Progenitor cell of endocrine pancreas (in vitro differentiated cells): ENCODE measurements around the gene LPGAT1. TPM values are rescaled to one million over a fixed set of nuclear protein-coding genes. Genes with fewer than 3 reads are reported as not detected.
"Not testable (repeated sequence)": the region's sequence is repeated elsewhere in the genome, so short reads cannot be mapped to it uniquely, and the experiment has no call there.

Experiments
- DNase-seq: peaks from one replicate; pipeline ENCODE4 v3.0.0; 2021; ENCODE audit warnings: low spot score; ENCODE audit not compliant: unreplicated experiment
- H3K27ac Mint-ChIP-seq: 2 replicates; pipeline ENCODE4 v1.8.0; 2021; ENCODE audit warnings: mild to moderate bottlenecking, moderate library complexity, mixed read lengths
- H3K27me3 Mint-ChIP-seq: 2 replicates; pipeline ENCODE4 v1.8.0; 2021; ENCODE audit warnings: mixed read lengths
- H3K36me3 Mint-ChIP-seq: 2 replicates; pipeline ENCODE4 v1.8.0; 2022; ENCODE audit warnings: mixed read lengths; ENCODE audit not compliant: insufficient read depth
- H3K4me1 Mint-ChIP-seq: 2 replicates; pipeline ENCODE4 v1.8.0; 2021; ENCODE audit warnings: low read depth, mixed read lengths
- H3K4me3 Mint-ChIP-seq: 2 replicates; pipeline ENCODE4 v1.8.0; 2021; ENCODE audit warnings: low read depth, mild to moderate bottlenecking, moderate library complexity, mixed read lengths
- H3K9me3 Mint-ChIP-seq: 2 replicates; pipeline ENCODE4 v1.8.0; 2021; ENCODE audit warnings: low read depth, mixed read lengths
- total RNA-seq: library from RNA; stranded (reverse); gene quantifications from 2 replicates; pipeline ENCODE4 v1.2.1, GENCODE V29; 2021
- TF ChIP-seq, protein P1 (sequence below): fragments of 200-600 bp; sonication (generic); IDR thresholded peaks from one replicate; pipeline ENCODE4 v1.5.0; 2021; ENCODE audit warnings: antibody characterized with exemption, mild to moderate bottlenecking; ENCODE audit not compliant: unreplicated experiment

LPGAT1 gene
- total RNA-seq, 1 donor from 2014 or later, result 59.5 TPM

DNA sequence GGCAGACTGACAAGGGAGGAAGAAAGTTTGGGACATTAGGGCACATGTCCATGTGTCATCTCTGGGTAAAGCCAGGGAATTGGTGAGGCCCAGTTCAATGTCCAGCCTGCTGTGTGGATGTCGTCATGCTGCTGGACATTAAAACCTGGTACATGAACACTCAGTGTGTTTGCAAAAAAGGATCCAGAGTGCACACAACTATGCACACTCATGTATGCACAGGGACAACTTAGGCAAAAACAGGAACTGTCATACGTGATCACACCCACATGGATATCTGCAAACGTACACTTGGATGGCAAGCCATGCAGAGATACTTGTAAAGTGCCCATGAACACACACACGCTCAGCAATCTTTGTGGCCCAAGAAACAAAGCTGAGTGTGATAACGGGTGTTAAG, 107.3 kb downstream of the LPGAT1 start:
- TF ChIP-seq, protein P1, sequence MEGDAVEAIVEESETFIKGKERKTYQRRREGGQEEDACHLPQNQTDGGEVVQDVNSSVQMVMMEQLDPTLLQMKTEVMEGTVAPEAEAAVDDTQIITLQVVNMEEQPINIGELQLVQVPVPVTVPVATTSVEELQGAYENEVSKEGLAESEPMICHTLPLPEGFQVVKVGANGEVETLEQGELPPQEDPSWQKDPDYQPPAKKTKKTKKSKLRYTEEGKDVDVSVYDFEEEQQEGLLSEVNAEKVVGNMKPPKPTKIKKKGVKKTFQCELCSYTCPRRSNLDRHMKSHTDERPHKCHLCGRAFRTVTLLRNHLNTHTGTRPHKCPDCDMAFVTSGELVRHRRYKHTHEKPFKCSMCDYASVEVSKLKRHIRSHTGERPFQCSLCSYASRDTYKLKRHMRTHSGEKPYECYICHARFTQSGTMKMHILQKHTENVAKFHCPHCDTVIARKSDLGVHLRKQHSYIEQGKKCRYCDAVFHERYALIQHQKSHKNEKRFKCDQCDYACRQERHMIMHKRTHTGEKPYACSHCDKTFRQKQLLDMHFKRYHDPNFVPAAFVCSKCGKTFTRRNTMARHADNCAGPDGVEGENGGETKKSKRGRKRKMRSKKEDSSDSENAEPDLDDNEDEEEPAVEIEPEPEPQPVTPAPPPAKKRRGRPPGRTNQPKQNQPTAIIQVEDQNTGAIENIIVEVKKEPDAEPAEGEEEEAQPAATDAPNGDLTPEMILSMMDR, result no peak
- Mint-ChIP-seq H3K27ac (no peak overlapping the region), H3K27me3 (peaks cover 25% of the 10 kb centered on the region), H3K4me3 (no peak overlapping the region), H3K4me1 (peaks cover 22% of the 10 kb centered on the region), H3K36me3 (no peaks in the 10 kb centered on the region), H3K9me3 (no peaks in the 10 kb centered on the region)
- DNase-seq, result no peak

DNA sequence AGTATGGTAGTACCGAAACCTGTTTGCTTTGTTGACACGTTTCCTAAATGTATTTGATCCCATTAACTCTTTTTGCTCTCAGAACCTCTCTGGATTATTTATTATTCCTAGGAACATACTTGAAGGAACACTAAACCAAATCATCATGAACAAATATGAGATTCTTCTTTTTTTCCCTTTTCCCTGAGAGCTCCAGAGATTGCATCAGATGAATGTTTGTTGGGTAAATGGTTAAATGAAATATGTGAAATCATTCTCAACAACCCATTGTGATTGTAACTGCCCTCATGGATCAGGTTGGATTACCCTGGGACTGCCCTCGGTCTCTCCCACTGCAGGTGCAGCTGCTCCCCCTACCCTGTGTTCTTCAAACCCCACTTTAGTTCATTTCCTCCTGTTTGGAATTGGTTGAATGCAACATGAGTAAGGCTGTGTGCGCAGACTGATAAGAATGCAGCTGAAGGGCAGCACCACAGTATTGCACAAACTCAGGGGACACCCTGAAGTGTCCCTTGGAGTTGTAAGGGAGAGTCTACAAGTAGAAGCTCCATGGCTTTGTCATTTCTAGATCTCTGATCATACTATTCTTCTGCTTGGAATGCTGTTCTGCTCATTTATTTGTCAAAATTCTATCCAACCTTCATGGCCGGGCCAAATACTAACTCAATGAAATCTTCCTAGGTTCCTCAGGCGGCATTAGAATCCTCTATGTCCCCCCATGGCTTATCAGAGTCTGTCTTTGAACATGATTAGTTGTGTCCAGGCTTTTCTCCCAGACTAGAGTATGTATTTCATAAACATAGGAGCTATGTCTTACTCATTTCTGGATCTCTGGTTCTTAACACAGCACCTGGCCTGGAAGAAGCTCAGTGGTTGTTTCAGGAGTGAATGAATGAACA, 108.0 kb downstream of the LPGAT1 start:
- H3K4me1 Mint-ChIP-seq, result peaks cover 22% of the 10 kb centered on the region
- TF ChIP-seq, protein P1, result no peak
- no peaks in the 10 kb centered on the region for H3K36me3 Mint-ChIP-seq
- no peak overlapping the region for H3K4me3 Mint-ChIP-seq
- H3K9me3 Mint-ChIP-seq, result no peaks in the 10 kb centered on the region
- no peak for DNase-seq
- H3K27ac Mint-ChIP-seq, result no peak overlapping the region
- H3K27me3 Mint-ChIP-seq, result peaks cover 22% of the 10 kb centered on the region

DNA sequence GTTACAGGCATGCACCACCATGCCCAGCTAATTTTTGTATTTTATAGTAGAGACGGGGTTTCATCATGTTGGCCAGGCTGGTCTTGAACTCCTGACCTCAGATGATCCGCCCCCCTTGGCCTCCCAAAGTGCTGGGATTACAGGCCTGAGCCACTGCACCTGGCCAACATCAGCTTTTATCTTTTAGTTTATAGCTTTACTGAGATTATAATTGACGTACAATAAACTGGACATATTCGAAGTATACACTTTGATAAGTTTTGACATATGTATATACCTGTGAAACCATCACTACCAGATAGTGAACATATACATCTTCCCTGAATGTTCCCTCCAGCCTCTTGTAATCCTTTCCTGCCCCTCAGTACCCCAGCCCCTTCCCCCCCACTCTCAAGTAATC, 114.0 kb downstream of the LPGAT1 start:
- not testable (repeated sequence) for H3K9me3 Mint-ChIP-seq, H3K36me3 Mint-ChIP-seq, H3K4me3 Mint-ChIP-seq, H3K4me1 Mint-ChIP-seq, DNase-seq, H3K27ac Mint-ChIP-seq, H3K27me3 Mint-ChIP-seq

DNA sequence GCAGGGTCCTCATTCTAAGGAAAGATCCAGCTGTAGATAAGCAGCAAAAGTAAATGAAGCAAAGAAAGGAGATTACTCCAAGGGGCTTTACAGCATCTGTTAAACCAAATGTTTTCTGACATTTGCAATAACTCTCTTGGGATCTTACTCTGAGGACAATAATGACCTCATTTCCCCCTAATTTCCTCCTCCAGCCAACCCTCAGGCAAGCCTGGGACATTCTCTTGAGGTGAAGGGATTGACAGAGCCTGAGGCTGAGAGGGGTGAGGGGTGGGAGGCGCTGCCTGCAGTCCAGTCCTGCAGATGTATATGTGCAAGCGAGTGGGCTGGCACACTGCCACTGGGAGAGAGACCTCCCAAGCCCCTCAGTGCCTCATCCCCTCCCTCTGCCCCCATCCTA, 114.6 kb downstream of the LPGAT1 start:
- H3K36me3 Mint-ChIP-seq, result no peaks in the 10 kb centered on the region
- no peak overlapping the region for H3K4me3 Mint-ChIP-seq
- no peaks in the 10 kb centered on the region for H3K9me3 Mint-ChIP-seq
- DNase-seq, result no peak
- TF ChIP-seq, protein P1, result no peak
- no peaks in the 10 kb centered on the region for H3K4me1 Mint-ChIP-seq
- H3K27me3 Mint-ChIP-seq, result no peaks in the 10 kb centered on the region
- no peak overlapping the region for H3K27ac Mint-ChIP-seq

DNA sequence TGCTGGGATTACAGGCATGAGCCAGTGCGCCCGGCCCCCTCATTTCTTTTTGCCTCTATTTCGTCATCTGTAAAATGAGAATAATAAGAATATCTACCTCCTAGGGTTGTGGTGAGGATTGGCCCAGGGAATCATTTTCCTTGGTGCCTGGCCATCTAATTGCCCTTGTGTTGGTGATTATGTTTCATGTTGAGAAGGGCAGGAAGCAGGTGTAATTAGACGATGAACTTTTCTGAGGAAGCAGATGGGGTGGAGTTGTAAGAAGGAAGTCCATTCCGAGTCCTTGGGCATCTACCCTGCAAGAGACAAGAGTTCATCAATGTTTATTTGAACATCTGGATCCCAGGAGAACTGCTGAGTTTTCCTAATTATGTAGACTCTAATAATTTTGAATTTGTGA, 116.4 kb downstream of the LPGAT1 start:
- no peak overlapping the region for H3K27ac Mint-ChIP-seq
- no peaks in the 10 kb centered on the region for H3K36me3 Mint-ChIP-seq
- H3K4me1 Mint-ChIP-seq, result no peaks in the 10 kb centered on the region
- no peak for DNase-seq
- H3K27me3 Mint-ChIP-seq, result no peaks in the 10 kb centered on the region
- TF ChIP-seq, protein P1, result no peak
- H3K4me3 Mint-ChIP-seq, result no peak overlapping the region
- H3K9me3 Mint-ChIP-seq, result no peaks in the 10 kb centered on the region

DNA sequence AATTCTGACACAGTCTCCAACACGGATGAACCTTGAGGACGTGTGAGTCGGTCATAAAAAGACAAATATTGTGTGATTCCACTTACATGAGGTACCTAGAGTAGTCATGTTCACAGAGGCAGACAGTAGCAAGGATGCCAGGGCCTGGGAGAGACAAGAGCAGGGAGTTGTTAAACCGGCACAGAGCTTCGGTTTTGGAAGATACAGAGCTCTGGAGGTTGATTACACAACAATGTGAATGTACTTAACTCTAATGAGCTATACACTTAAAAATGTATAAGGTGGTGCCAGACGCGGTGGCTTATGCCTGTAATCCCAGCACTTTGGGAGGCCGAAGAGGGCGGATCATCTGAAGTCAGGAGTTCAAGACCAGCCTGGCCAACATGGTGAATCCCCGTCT, 117.3 kb downstream of the LPGAT1 start:
- no peak overlapping the region for H3K4me3 Mint-ChIP-seq
- no peaks in the 10 kb centered on the region for H3K4me1 Mint-ChIP-seq
- no peak for DNase-seq
- H3K27me3 Mint-ChIP-seq, result no peaks in the 10 kb centered on the region
- no peaks in the 10 kb centered on the region for H3K9me3 Mint-ChIP-seq
- TF ChIP-seq, protein P1, result no peak
- H3K27ac Mint-ChIP-seq, result no peak overlapping the region
- no peaks in the 10 kb centered on the region for H3K36me3 Mint-ChIP-seq
